Kidney (tissue), 14 donors: ENCODE data around the gene GORASP1. TPM values are rescaled to one million over a fixed set of nuclear protein-coding genes. Genes with fewer than 3 reads are reported as not detected.
A peak's percentile ranks its signal among the peaks of the same experiment; 100 is the strongest.
"Not testable (repeated sequence)": the region's sequence is repeated elsewhere in the genome, so short reads cannot be mapped to it uniquely, and the experiment has no call there.

Experiments
- DNase-seq, 5 donors: peaks; one replicate each; pipeline ENCODE4 v3.0.0-alpha.2; 2013 to 2020
- FAIRE-seq: peaks from 2 replicates; lab custom pipeline; 2012; peaks lifted over from hg19 to GRCh38; lab: Jason Lieb, UNC
- H3K27ac ChIP-seq, 2 donors: one replicate each; pipeline ENCODE4 v1.7.0; 2013; ENCODE audit warnings: low read depth in 2 of 2, low read length in 2 of 2, inconsistent platforms in 1 of 2
- H3K27me3 ChIP-seq: one replicate; pipeline ENCODE4 v1.7.1; 2013; ENCODE audit warnings: low read length, inconsistent platforms; ENCODE audit not compliant: control insufficient read depth, insufficient read depth
- H3K36me3 ChIP-seq, 3 donors: one replicate each; pipeline versions ENCODE4 v1.7.0 to v1.7.1; 2013; ENCODE audit warnings: low read length in 3 of 3, control low read depth in 1 of 3, inconsistent platforms in 1 of 3; ENCODE audit not compliant: insufficient read depth in 3 of 3, control insufficient read depth in 2 of 3
- H3K4me1 ChIP-seq, 3 donors: one replicate each; pipeline versions ENCODE4 v1.7.0 to v1.7.1; 2013; ENCODE audit warnings: low read length in 3 of 3, inconsistent platforms in 1 of 3, low read depth in 1 of 3; ENCODE audit not compliant: control insufficient read depth in 2 of 3, insufficient read depth in 2 of 3
- H3K4me3 ChIP-seq, 3 donors: one replicate each; pipeline versions ENCODE4 v1.7.0 to v1.8.1; 2013; ENCODE audit warnings: low read length in 3 of 3, control low read depth in 1 of 3, inconsistent platforms in 1 of 3
- H3K9ac ChIP-seq, 3 donors: one replicate each; pipeline versions ENCODE4 v1.7.0 to v1.7.1; 2013; ENCODE audit warnings: low read length in 3 of 3, control low read depth in 1 of 3, inconsistent platforms in 1 of 3
- H3K9me3 ChIP-seq, 3 donors: one replicate each; pipeline versions ENCODE4 v1.7.0 to v1.7.1; 2013; ENCODE audit warnings: low read length in 3 of 3, control low read depth in 1 of 3, inconsistent platforms in 1 of 3; ENCODE audit not compliant: control insufficient read depth in 2 of 3, insufficient read depth in 1 of 3
- intact Hi-C: fragments of 100-400 bp; cut with DNase I; formaldehyde crosslinking; loops from one replicate; pipeline ENCODE4 v1.11.1; 2022
- polyA plus RNA-seq: library from polyadenylated mRNA; stranded (reverse); fragments of 350-450 nt; fragmentation: Illumina TruSeq; extraction: RNeasy Lipid Tissue Mini Kit (QIAGEN cat#74804); gene quantifications from one replicate; pipeline ENCODE4 v1.2.3, GENCODE V29; 2014; ENCODE audit warnings: low read depth, low replicate concordance; ENCODE audit not compliant: insufficient read depth
- total RNA-seq: library from RNA; stranded (reverse); fragmentation: NEBNext Ultra II Directional; extraction: Animal tissue kit (Norgen Biotek cat#: 25700); gene quantifications from one replicate; pipeline ENCODE4 v1.2.1, GENCODE V29; 2021
- TF ChIP-seq, protein P1 (sequence below): IDR thresholded peaks from 3 replicates; pipeline ENCODE4 v1.5.1; 2012; ENCODE audit warnings: mild to moderate bottlenecking, moderate library complexity, borderline replicate concordance; ENCODE audit not compliant: insufficient read depth; ENCODE audit errors: extremely low read depth
- donor health status: control.
- donor health status: control.
- donor health status: control.
- donor health status: control.
- donor health status: control.
- donor health status: DM: yes; HTN: yes; CAD: no.
- donor health status: Normal renal cell carcinoma (clear cell type).

The GORASP1 gene
- total and polyA plus RNA-seq, 2 donors from 2014 or later: 38.8 to 70.9 TPM

DNA sequence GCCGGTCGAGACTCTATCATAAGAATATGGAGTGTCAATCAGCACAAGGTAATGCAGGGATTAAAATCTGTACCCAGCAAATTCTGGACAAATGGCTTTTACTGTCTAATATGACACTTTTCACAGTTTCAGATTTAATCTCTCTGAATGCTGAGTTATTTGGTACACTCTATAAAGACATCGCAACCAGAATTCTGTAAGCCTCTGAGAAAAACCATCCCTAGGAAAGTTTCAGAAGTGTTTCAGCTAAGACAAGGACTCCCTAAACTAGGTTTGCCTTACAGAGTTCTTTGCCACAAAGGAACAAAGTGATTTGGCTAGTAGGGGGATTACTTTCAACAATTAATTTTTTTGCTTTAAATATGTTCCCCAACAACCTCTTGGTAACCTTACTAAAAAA, 44.3 kb downstream of the GORASP1 start:
- intact Hi-C loops: no loop called here
- TF ChIP-seq, protein P1, sequence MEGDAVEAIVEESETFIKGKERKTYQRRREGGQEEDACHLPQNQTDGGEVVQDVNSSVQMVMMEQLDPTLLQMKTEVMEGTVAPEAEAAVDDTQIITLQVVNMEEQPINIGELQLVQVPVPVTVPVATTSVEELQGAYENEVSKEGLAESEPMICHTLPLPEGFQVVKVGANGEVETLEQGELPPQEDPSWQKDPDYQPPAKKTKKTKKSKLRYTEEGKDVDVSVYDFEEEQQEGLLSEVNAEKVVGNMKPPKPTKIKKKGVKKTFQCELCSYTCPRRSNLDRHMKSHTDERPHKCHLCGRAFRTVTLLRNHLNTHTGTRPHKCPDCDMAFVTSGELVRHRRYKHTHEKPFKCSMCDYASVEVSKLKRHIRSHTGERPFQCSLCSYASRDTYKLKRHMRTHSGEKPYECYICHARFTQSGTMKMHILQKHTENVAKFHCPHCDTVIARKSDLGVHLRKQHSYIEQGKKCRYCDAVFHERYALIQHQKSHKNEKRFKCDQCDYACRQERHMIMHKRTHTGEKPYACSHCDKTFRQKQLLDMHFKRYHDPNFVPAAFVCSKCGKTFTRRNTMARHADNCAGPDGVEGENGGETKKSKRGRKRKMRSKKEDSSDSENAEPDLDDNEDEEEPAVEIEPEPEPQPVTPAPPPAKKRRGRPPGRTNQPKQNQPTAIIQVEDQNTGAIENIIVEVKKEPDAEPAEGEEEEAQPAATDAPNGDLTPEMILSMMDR: no peak
- no peak overlapping the region for H3K9ac ChIP-seq
- peaks cover 0 to 5% (median 3%) of the 10 kb centered on the region in 3 donors for H3K4me1 ChIP-seq
- no peaks in the 10 kb centered on the region for H3K9me3 ChIP-seq
- FAIRE-seq: no peak
- no peak overlapping the region for H3K4me3 ChIP-seq
- no peak overlapping the region for H3K27ac ChIP-seq
- H3K27me3 ChIP-seq: no peaks in the 10 kb centered on the region
- H3K36me3 ChIP-seq: peaks cover 5 to 14% (median 5%) of the 10 kb centered on the region in 3 donors
- DNase-seq: no peak

GRCh38 chr3:39062180-39062579, 45.2 kb downstream of the GORASP1 start:
- no peak for FAIRE-seq
- intact Hi-C loops: no loop called here
- H3K36me3 ChIP-seq: peaks cover 0 to 8% (median 0%) of the 10 kb centered on the region in 3 donors
- no peak overlapping the region for H3K9ac ChIP-seq
- H3K27me3 ChIP-seq: no peaks in the 10 kb centered on the region
- peak overlapping the region in 1 of 2 donors; percentile 19 for H3K27ac ChIP-seq
- no peak overlapping the region for H3K4me3 ChIP-seq
- no peaks in the 10 kb centered on the region for H3K9me3 ChIP-seq
- peaks cover 0 to 7% (median 3%) of the 10 kb centered on the region in 3 donors for H3K4me1 ChIP-seq
- TF ChIP-seq, protein P1: no peak
- DNase-seq: no peak

GRCh38 chr3:39061228-39061627, 46.2 kb downstream of the GORASP1 start:
- intact Hi-C loops, H3K4me3 ChIP-seq, H3K9me3 ChIP-seq, H3K27ac ChIP-seq, H3K9ac ChIP-seq, H3K27me3 ChIP-seq, FAIRE-seq, H3K36me3 ChIP-seq, H3K4me1 ChIP-seq, DNase-seq: not testable (repeated sequence)

DNA sequence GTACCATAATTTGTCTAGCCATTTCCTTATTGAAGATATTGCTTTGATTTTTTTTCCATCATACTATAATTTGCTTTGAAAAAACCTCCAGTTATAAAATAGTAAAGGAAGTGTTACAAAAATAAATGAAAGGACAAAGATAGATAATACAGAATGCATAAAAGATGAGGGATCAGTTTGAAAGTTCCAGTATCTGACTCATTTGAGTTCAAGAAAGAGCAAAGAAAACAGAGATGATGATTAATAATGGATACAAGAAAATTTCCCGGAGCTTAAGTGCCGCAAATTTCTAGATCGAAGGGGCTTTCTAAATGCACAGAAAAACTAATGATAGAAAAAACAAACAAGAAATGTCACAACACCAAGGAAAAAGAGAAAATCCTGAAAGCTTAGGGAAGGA, 51.3 kb downstream of the GORASP1 start:
- Histone ChIP-seq H3K4me3 (no peak overlapping the region), H3K9me3 (no peaks in the 10 kb centered on the region), H3K27me3 (no peaks in the 10 kb centered on the region), H3K36me3 (no peaks in the 10 kb centered on the region), H3K9ac (no peak overlapping the region), H3K27ac (no peak overlapping the region), H3K4me1 (peaks cover 0 to 7% (median 3%) of the 10 kb centered on the region in 3 donors)
- intact Hi-C loops: no loop called here
- DNase-seq: no peak
- no peak for FAIRE-seq
- TF ChIP-seq, protein P1: no peak
